ENCODE measurements around the gene CSNK2A1. TPM values are rescaled to one million over a fixed set of nuclear protein-coding genes. Genes with fewer than 3 reads are reported as not detected.

The CSNK2A1 gene
- total RNA-seq, 1 experiment from 2014 or later: 110 TPM

DNA sequence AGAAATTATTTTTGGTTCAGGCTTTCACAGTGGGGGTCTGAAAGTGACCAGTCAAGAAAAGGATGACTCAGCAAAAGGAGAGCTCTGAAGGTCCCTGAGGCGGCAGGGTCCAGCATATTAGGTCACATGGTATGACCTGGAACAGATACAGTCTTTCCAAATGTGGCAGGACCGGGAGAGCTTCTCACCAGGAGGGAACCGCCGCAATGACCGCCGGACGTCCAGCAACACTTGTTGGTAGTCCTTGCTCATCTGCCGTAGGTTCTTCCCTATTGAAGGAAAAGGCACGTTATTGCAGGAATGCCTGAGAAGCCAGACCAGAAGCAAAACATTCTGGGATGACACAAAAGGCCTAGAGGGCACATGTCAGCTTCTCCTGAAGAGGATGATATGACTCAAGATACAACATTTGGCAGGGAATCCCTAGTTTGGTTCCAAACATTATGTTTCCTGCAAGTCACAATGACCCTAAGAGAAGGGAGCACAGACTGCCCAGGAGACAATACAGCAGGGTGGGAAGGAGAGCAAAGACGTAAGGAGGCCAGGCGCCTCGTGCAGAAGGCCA, 98.6 kb downstream of the CSNK2A1 start:
- no TSS peak for BruUV-seq (replicated peaks)
- Mint-ChIP-seq H3K27ac (ENCODE audit: unreplicated experiment) (no peak overlapping the region), H3K9me3 (ENCODE audit: low read depth, unreplicated experiment) (no peaks in the 10 kb centered on the region), H3K4me3 (ENCODE audit: low read depth, unreplicated experiment) (no peak overlapping the region), H3K36me3 (ENCODE audit: insufficient read depth, unreplicated experiment) (peaks cover 25% of the 10 kb centered on the region), H3K27me3 (ENCODE audit: unreplicated experiment) (no peaks in the 10 kb centered on the region), H3K4me1 (ENCODE audit: low read depth, unreplicated experiment) (no peaks in the 10 kb centered on the region)
- TF ChIP-seq, protein P1, sequence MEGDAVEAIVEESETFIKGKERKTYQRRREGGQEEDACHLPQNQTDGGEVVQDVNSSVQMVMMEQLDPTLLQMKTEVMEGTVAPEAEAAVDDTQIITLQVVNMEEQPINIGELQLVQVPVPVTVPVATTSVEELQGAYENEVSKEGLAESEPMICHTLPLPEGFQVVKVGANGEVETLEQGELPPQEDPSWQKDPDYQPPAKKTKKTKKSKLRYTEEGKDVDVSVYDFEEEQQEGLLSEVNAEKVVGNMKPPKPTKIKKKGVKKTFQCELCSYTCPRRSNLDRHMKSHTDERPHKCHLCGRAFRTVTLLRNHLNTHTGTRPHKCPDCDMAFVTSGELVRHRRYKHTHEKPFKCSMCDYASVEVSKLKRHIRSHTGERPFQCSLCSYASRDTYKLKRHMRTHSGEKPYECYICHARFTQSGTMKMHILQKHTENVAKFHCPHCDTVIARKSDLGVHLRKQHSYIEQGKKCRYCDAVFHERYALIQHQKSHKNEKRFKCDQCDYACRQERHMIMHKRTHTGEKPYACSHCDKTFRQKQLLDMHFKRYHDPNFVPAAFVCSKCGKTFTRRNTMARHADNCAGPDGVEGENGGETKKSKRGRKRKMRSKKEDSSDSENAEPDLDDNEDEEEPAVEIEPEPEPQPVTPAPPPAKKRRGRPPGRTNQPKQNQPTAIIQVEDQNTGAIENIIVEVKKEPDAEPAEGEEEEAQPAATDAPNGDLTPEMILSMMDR (IDR thresholded peaks at IDR 0.05; ENCODE audit: unreplicated experiment): no peak
- intact Hi-C loops (cut with micrococcal nuclease; ENCODE audit: unreplicated experiment): no loop called here
- CTCF ChIA-PET: no interaction called here
- DNase-seq: no peak

DNA sequence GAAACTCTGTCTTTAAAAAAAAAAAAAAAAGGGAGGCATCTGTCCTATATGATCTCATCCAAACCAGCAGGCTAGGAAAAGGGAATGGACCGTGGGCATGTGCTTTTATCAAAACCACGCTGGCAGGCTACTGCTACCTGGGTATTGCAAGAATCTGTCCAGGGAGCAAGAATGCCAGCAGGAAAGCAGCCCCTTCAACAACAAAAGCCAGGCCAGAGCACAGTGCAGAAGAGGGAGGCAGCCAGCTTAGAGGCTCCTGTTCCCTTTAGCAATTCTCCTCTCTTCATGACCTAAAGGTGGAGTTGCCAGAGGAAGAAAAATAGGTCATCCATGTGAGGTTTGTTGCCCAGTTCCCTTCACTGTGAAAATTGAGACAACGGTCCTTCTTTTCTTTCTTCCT, 99.5 kb downstream of the CSNK2A1 start:
- no peak for DNase-seq
- Mint-ChIP-seq H3K36me3 (ENCODE audit: insufficient read depth, unreplicated experiment) (peaks cover 29% of the 10 kb centered on the region), H3K4me1 (ENCODE audit: low read depth, unreplicated experiment) (no peaks in the 10 kb centered on the region), H3K9me3 (ENCODE audit: low read depth, unreplicated experiment) (no peaks in the 10 kb centered on the region), H3K4me3 (ENCODE audit: low read depth, unreplicated experiment) (no peak overlapping the region), H3K27me3 (ENCODE audit: unreplicated experiment) (no peaks in the 10 kb centered on the region), H3K27ac (ENCODE audit: unreplicated experiment) (no peak overlapping the region)
- TF ChIP-seq, protein P1 (IDR thresholded peaks at IDR 0.05; ENCODE audit: unreplicated experiment): no peak
- no TSS peak for BruUV-seq (replicated peaks)
- intact Hi-C loops (cut with micrococcal nuclease; ENCODE audit: unreplicated experiment): no loop called here
- CTCF ChIA-PET: no interaction called here

DNA sequence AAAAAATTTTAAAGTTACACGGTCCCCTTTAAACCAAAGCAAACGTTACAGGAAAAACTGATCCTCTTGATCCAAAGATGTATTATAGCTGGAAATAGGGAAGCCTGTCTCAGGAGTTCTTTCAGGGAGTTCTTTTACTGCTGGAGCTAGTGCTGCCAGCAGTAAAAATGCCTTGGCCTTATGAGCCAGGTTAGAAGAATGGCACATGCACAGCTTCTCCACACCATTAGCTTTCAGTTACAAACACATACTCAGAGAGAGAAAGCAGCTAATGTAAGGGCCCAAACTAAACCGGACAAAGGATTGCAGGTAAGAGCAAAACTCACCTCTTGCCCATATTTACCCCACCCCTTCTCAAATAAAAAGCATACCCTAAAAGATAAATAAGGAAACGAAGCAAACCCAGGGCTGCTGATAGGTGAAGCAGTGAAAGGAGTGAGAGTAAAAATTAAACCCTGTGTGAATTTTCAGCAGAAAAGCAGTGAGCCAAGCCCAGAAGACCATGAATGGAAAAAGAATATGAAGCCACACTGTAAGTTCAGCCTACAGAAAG, 100.3 kb downstream of the CSNK2A1 start:
- Mint-ChIP-seq H3K27ac (ENCODE audit: unreplicated experiment) (no peak overlapping the region), H3K9me3 (ENCODE audit: low read depth, unreplicated experiment) (no peaks in the 10 kb centered on the region), H3K27me3 (ENCODE audit: unreplicated experiment) (no peaks in the 10 kb centered on the region), H3K36me3 (ENCODE audit: insufficient read depth, unreplicated experiment) (peaks cover 34% of the 10 kb centered on the region), H3K4me1 (ENCODE audit: low read depth, unreplicated experiment) (no peaks in the 10 kb centered on the region), H3K4me3 (ENCODE audit: low read depth, unreplicated experiment) (no peak overlapping the region)
- BruUV-seq (replicated peaks): no TSS peak
- intact Hi-C loops (cut with micrococcal nuclease; ENCODE audit: unreplicated experiment): no loop called here
- no peak for DNase-seq
- CTCF ChIA-PET: no interaction called here
- TF ChIP-seq, protein P1 (IDR thresholded peaks at IDR 0.05; ENCODE audit: unreplicated experiment): no peak

DNA sequence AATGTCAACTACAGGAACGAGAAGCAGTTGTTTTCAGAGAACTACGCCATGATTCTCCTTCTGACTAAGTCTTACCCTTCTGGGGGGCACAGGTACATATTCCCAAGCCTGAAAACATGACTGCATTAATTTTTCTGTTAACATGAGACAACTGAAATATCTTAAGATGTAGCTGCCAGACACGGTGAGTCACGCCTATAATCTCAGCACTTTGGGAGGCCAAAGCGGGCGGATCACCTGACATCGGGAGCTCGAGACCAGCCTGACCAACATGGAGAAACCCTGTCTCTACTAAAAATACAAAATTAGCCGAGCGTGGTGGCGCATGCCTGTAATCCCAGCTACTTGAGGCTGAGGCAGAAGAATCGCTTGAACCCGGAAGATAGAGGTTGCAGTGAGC, 103.0 kb downstream of the CSNK2A1 start:
- intact Hi-C loops (cut with micrococcal nuclease; ENCODE audit: unreplicated experiment): no loop called here
- no TSS peak for BruUV-seq (replicated peaks)
- Mint-ChIP-seq H3K9me3 (ENCODE audit: low read depth, unreplicated experiment) (no peaks in the 10 kb centered on the region), H3K4me1 (ENCODE audit: low read depth, unreplicated experiment) (no peaks in the 10 kb centered on the region), H3K4me3 (ENCODE audit: low read depth, unreplicated experiment) (no peak overlapping the region), H3K36me3 (ENCODE audit: insufficient read depth, unreplicated experiment) (peaks cover 60% of the 10 kb centered on the region), H3K27me3 (ENCODE audit: unreplicated experiment) (no peaks in the 10 kb centered on the region), H3K27ac (ENCODE audit: unreplicated experiment) (no peak overlapping the region)
- CTCF ChIA-PET: no interaction called here
- TF ChIP-seq, protein P1 (IDR thresholded peaks at IDR 0.05; ENCODE audit: unreplicated experiment): no peak
- DNase-seq: no peak

Data from Calu3 (cell line).